OCI-M2 (cell line): ENCODE results near the gene PPP1R13B.

Source experiments
- DNase-seq: peaks from one replicate; lab custom pipeline; 2025; ENCODE audit not compliant: unreplicated experiment; lab: John Stamatoyannopoulos, UW

PPP1R13B gene

GRCh38 chr14:103715052-103716000 lies 132.0 kb downstream of the PPP1R13B start, which contains the start of the genes XRCC3 and ZFYVE21:
TSS of gene XRCC3 (minus strand) at chr14:103715451. CDS start at chr14:103711087, 4,364 bp downstream.
TSS of gene ZFYVE21 (plus strand) at chr14:103715810. CDS start at chr14:103715842, 32 bp downstream.
- DNase-seq, result peak; percentile 98

- DNase-seq, result no peak
These were observed 133.2 kb downstream of the PPP1R13B start for GRCh38 chr14:103714063-103714724.

- DNase-seq, result no peak
These were observed 133.9 kb downstream of the PPP1R13B start for GRCh38 chr14:103713304-103714062.

- DNase-seq, result no peak
These were observed 134.6 kb downstream of the PPP1R13B start for GRCh38 chr14:103712633-103713247.

GRCh38 chr14:103711516-103712431 lies 135.6 kb downstream of the PPP1R13B start:
- DNase-seq, result no peak

GRCh38 chr14:103710771-103711377 lies 136.5 kb downstream of the PPP1R13B start:
- DNase-seq, result no peak

GRCh38 chr14:103709814-103710213 lies 137.6 kb downstream of the PPP1R13B start:
- DNase-seq, result no peak

GRCh38 chr14:103708750-103709187 lies 138.6 kb downstream of the PPP1R13B start:
- no peak for DNase-seq

- no peak for DNase-seq
These were observed 139.8 kb downstream of the PPP1R13B start for GRCh38 chr14:103707329-103708263.

GRCh38 chr14:103706551-103707328 lies 140.6 kb downstream of the PPP1R13B start:
- no peak for DNase-seq

GRCh38 chr14:103705504-103706284 lies 141.7 kb downstream of the PPP1R13B start:
- DNase-seq, result no peak

GRCh38 chr14:103705118-103705503 lies 142.3 kb downstream of the PPP1R13B start:
- DNase-seq, result no peak

- DNase-seq, result no peak
These were observed 142.7 kb downstream of the PPP1R13B start for GRCh38 chr14:103704708-103705107.

GRCh38 chr14:103703433-103704385 lies 143.7 kb downstream of the PPP1R13B start:
- no peak for DNase-seq
